GM13977 (cell line): Measurements from ENCODE around the gene RBPJ.

Experiments
- DNase-seq: peaks from one replicate; pipeline ENCODE4 v3.0.0; 2012; ENCODE audit warnings: low spot score
- CTCF ChIP-seq: IDR thresholded peaks from 2 replicates; pipeline ENCODE4 v1.5.1; 2012; ENCODE audit warnings: mild to moderate bottlenecking, control low read depth; ENCODE audit not compliant: insufficient read depth; ENCODE audit errors: extremely low read depth, missing control alignments
- in situ Hi-C: fragments of 300-500 bp; cut with MboI; formaldehyde crosslinking; loops from one replicate; pipeline ENCODE4 v1.12.0; 2022; ENCODE audit warnings: low sequenced_read_pairs, low pct_unique_long_range_greater_than_20kb, mixed read lengths, inconsistent platforms; ENCODE audit not compliant: unreplicated experiment

The RBPJ gene

GRCh38 chr4:26425953-26426352 is 105.1 kb downstream of the RBPJ start:
- in situ Hi-C loops = no loop called here
- no peak for DNase-seq
- TF ChIP-seq CTCF = no peak

GRCh38 chr4:26426892-26427291 is 106.1 kb downstream of the RBPJ start:
- DNase-seq = no peak
- in situ Hi-C loops = no loop called here
- no peak for TF ChIP-seq CTCF

- in situ Hi-C loops = no loop called here
- DNase-seq = no peak
- no peak for TF ChIP-seq CTCF
Observed at GRCh38 chr4:26429910-26430309, 109.1 kb downstream of the RBPJ start.

GRCh38 chr4:26431461-26432180 is 110.8 kb downstream of the RBPJ start:
- no peak for TF ChIP-seq CTCF
- no peak for DNase-seq
- in situ Hi-C loops = no loop called here

- DNase-seq = no peak
- no peak for TF ChIP-seq CTCF
- in situ Hi-C loops = no loop called here
Observed at GRCh38 chr4:26432419-26432818, 111.6 kb downstream of the RBPJ start.

- in situ Hi-C loops = no loop called here
- no peak for DNase-seq
- TF ChIP-seq CTCF = no peak
Observed at GRCh38 chr4:26433556-26433955, 112.7 kb downstream of the RBPJ start.

GRCh38 chr4:26434030-26434639 is 113.3 kb downstream of the RBPJ start:
- TF ChIP-seq CTCF = no peak
- no peak for DNase-seq
- in situ Hi-C loops = no loop called here
